NCI-H460 (cell line): ENCODE results near the gene PANX3. TPM values are rescaled to one million over a fixed set of nuclear protein-coding genes. Genes with fewer than 3 reads are reported as not detected.

Experiments
- DNase-seq: peaks from one replicate; pipeline ENCODE4 v3.0.0-alpha.2; 2016; ENCODE audit warnings: low read depth; ENCODE audit errors: extremely low read depth
- total RNA-seq: library from RNA; depleted of rRNA; stranded (reverse); fragments of >200 nt; shearing (Covaris generic); gene quantifications from 2 replicates; pipeline ENCODE4 v1.2.3, GENCODE V29; 2014

Gene PANX3
- total RNA-seq, 1 experiment from 2014 or later = not detected

GRCh38 chr11:124612045-124612444 is 817 bp downstream of the PANX3 start:
- DNase-seq = no peak

- no peak for DNase-seq
These were observed 1.5 kb downstream of the PANX3 start for GRCh38 chr11:124612567-124613246.

GRCh38 chr11:124618863-124619262 is 7.6 kb downstream of the PANX3 start:
- no peak for DNase-seq

GRCh38 chr11:124622531-124623451 is 11.6 kb downstream of the PANX3 start, which contains the start of gene TBRG1:
TSS of gene TBRG1 (plus strand) at chr11:124622864. CDS start at chr11:124623084, 220 bp downstream.
- peak; percentile 68 for DNase-seq

- no peak for DNase-seq
These were observed 12.8 kb downstream of the PANX3 start for GRCh38 chr11:124623861-124624525.

GRCh38 chr11:124625504-124626168 is 14.4 kb downstream of the PANX3 start:
- no peak for DNase-seq

GRCh38 chr11:124627546-124627945 is 16.3 kb downstream of the PANX3 start:
- no peak for DNase-seq

GRCh38 chr11:124629961-124630360 is 18.7 kb downstream of the PANX3 start:
- DNase-seq = no peak

GRCh38 chr11:124633355-124633754 is 22.1 kb downstream of the PANX3 start:
- DNase-seq = no peak

GRCh38 chr11:124635932-124636331 is 24.7 kb downstream of the PANX3 start:
- DNase-seq = no peak

- no peak for DNase-seq
These were observed 27.3 kb downstream of the PANX3 start for GRCh38 chr11:124638500-124638899.

GRCh38 chr11:124639186-124639585 is 28.0 kb downstream of the PANX3 start:
- no peak for DNase-seq

- no peak for DNase-seq
These were observed 29.4 kb downstream of the PANX3 start for GRCh38 chr11:124640666-124641065.

GRCh38 chr11:124642628-124643027 is 31.4 kb downstream of the PANX3 start:
- DNase-seq = no peak

GRCh38 chr11:124643042-124643604 is 31.9 kb downstream of the PANX3 start:
- no peak for DNase-seq

GRCh38 chr11:124643605-124644425 is 32.6 kb downstream of the PANX3 start:
- DNase-seq = no peak

- DNase-seq = peak; percentile 50
These were observed 33.4 kb downstream of the PANX3 start for GRCh38 chr11:124644426-124645280.

GRCh38 chr11:124646148-124646547 is 34.9 kb downstream of the PANX3 start:
- no peak for DNase-seq
